PC-3 (cell line): ENCODE results near the gene NET1. TPM values are rescaled to one million over a fixed set of nuclear protein-coding genes. Genes with fewer than 3 reads are reported as not detected.
"Not testable (repeated sequence)": the region's sequence is repeated elsewhere in the genome, so short reads cannot be mapped to it uniquely, and the experiment has no call there.

Source experiments
- ATAC-seq: fragments of 200-7000 bp; cut with Tn5 transposase; 2 replicates; pipeline ENCODE4 v1.9.1; 2020; ENCODE audit warnings: mild to moderate bottlenecking, moderate library complexity
- BruUV-seq: library from RNA; stranded (reverse); fragments of 400-500 nt; replicated peaks from 2 replicates; lab custom pipeline; 2021; lab: Mats Ljungman, UMichigan
- CTCF ChIA-PET: fragments of 300-600 bp; sonication (Branson Sonifier 250); formaldehyde crosslinking; loops from one replicate; lab custom pipeline; 2022; ENCODE audit warnings: antibody characterized with exemption; lab: Charles Lee
- POLR2A ChIA-PET: fragments of 300-600 bp; sonication (Branson Sonifier 250); formaldehyde crosslinking; loops from one replicate; lab custom pipeline; 2022; ENCODE audit warnings: antibody characterized with exemption; ENCODE audit not compliant: unreplicated experiment; lab: Charles Lee
- DNase-seq: peaks from one replicate; pipeline ENCODE4 v3.0.0-alpha.2; 2015
- H2AFZ ChIP-seq: fragments of 300-600 bp; sonication (generic); 2 replicates; pipeline ENCODE4 v1.6.0; 2016; ENCODE audit warnings: antibody characterized with exemption, low read length
- H3F3A ChIP-seq: fragments of 300-600 bp; sonication (generic); one replicate; pipeline ENCODE4 v1.6.0; 2017; ENCODE audit warnings: antibody characterized with exemption, low read length, control low read depth, mild to moderate bottlenecking; ENCODE audit not compliant: unreplicated experiment
- H3K27ac ChIP-seq: fragments of 300-600 bp; sonication (generic); 2 replicates; pipeline ENCODE4 v1.5.1; 2016; ENCODE audit warnings: mild to moderate bottlenecking, low read length
- H3K27me3 ChIP-seq: fragments of 300-600 bp; sonication (generic); 2 replicates; pipeline ENCODE4 v1.6.1; 2016; ENCODE audit warnings: low read length, mixed read lengths
- H3K36me3 ChIP-seq: fragments of 300-600 bp; sonication (generic); 2 replicates; pipeline ENCODE4 v1.6.1; 2016; ENCODE audit warnings: low read depth, mixed run types, low read length, mixed read lengths
- H3K4me1 ChIP-seq: fragments of 300-600 bp; sonication (generic); 2 replicates; pipeline ENCODE4 v1.5.1; 2016; ENCODE audit warnings: low read length; ENCODE audit not compliant: insufficient read depth
- H3K4me2 ChIP-seq: fragments of 300-600 bp; sonication (generic); 2 replicates; pipeline ENCODE4 v1.6.0; 2016; ENCODE audit warnings: low read length
- H3K4me3 ChIP-seq: fragments of 300-600 bp; sonication (generic); 2 replicates; pipeline ENCODE4 v1.5.1; 2016; ENCODE audit warnings: mild to moderate bottlenecking, low read length, mixed read lengths
- H3K79me2 ChIP-seq: fragments of 300-600 bp; sonication (generic); 2 replicates; pipeline ENCODE4 v1.6.1; 2017; ENCODE audit warnings: low read length, mixed read lengths
- H3K9ac ChIP-seq: fragments of 300-600 bp; sonication (generic); 2 replicates; pipeline ENCODE4 v1.6.0; 2016; ENCODE audit warnings: mild to moderate bottlenecking, low read length
- H3K9me2 ChIP-seq: fragments of 300-600 bp; sonication (generic); replicated peaks from 2 replicates; pipeline ENCODE4 v1.6.1; 2016; ENCODE audit warnings: mixed run types, low read length, mixed read lengths
- H3K9me3 ChIP-seq: fragments of 300-600 bp; sonication (generic); 2 replicates; pipeline ENCODE4 v1.6.1; 2016; ENCODE audit warnings: low read length, mixed read lengths
- H4K20me1 ChIP-seq: fragments of 300-600 bp; sonication (generic); 2 replicates; pipeline ENCODE4 v1.6.1; 2016; ENCODE audit warnings: low read length, mixed read lengths
- CTCF ChIP-seq: fragments of 300-600 bp; sonication (generic); conservative IDR thresholded peaks from 2 replicates; pipeline ENCODE4 v1.5.1; 2017; ENCODE audit warnings: antibody characterized with exemption, low read depth, mild to moderate bottlenecking, low read length
- EZH2 ChIP-seq: fragments of 300-600 bp; sonication (generic); IDR thresholded peaks from one replicate; pipeline ENCODE4 v1.6.1; 2017; ENCODE audit warnings: antibody characterized with exemption, mild to moderate bottlenecking, low read length; ENCODE audit not compliant: unreplicated experiment
- EZH2phosphoT487 ChIP-seq: fragments of 300-600 bp; sonication (generic); IDR thresholded peaks from 2 replicates; pipeline ENCODE4 v1.6.1; 2018; ENCODE audit warnings: mild to moderate bottlenecking, antibody characterized with exemption, low read length, borderline replicate concordance
- intact Hi-C: fragments of 100-400 bp; cut with micrococcal nuclease; formaldehyde crosslinking; loops from 2 replicates; pipeline ENCODE4 v1.9.0; 2023
- total RNA-seq: library from RNA; depleted of rRNA; stranded (reverse); fragments of >200 nt; gene quantifications from 2 replicates; pipeline ENCODE4 v1.2.3, GENCODE V29; 2014

NET1 gene
- total RNA-seq, 1 experiment from 2014 or later, result 88.2 TPM

DNA sequence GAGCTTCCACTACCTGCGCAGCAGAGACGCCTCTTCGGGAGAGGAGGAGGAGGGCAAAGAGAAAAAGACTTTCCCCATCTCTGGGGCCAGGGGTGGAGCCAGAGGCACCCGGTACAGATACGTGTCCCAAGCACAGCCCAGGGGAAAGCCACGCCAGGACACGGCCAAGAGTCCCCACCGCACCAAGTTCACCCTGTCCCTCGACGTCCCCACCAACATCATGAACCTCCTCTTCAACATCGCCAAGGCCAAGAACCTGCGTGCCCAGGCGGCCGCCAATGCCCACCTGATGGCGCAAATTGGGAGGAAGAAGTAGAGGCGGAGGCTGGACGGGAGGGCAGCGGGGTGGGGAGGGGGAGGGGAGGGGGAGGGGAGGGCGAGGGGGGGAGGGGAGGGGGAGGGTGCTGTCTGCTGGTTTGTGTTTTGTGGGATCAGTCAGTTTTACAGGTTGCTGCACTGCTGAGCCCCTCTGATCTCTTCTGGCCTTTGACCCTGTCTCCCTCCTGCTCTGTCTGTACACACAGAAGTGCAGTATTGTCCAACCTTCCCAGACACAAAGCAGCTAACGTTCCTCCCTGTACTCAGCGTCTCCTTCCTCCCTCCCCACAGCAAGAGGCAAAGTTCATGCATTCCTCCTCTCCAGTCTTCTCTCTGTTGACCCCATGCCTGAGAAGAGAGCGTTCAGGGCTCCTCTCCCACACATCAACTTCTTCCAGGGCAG, 38.3 kb upstream of the NET1 start:
- Histone ChIP-seq H3F3A (no peaks in the 10 kb centered on the region), H3K4me3 (no peak overlapping the region), H3K27ac (no peak overlapping the region), H3K79me2 (no peaks in the 10 kb centered on the region), H3K36me3 (no peaks in the 10 kb centered on the region), H3K9ac (no peak overlapping the region), H4K20me1 (no peaks in the 10 kb centered on the region), H2AFZ (no peak overlapping the region), H3K27me3 (no peaks in the 10 kb centered on the region), H3K9me3 (no peaks in the 10 kb centered on the region), H3K9me2 (no peaks in the 10 kb centered on the region), H3K4me1 (no peaks in the 10 kb centered on the region), H3K4me2 (no peak overlapping the region)
- ChIA-PET CTCF (no interaction called here), POLR2A (no interaction called here)
- no peak for ATAC-seq
- intact Hi-C loops, result no loop called here
- no TSS peak for BruUV-seq
- no peak for DNase-seq
- TF ChIP-seq CTCF, result no peak
- no peak for TF ChIP-seq EZH2
- no peak for TF ChIP-seq EZH2phosphoT487

- no peaks in the 10 kb centered on the region for H3K9me3 ChIP-seq
- CTCF ChIA-PET, result no interaction called here
- BruUV-seq, result no TSS peak
These were observed 35.9 kb upstream of the NET1 start for GRCh38 chr10:5376450-5376849.

GRCh38 chr10:5379202-5379601, 33.2 kb upstream of the NET1 start:
- H3K9me3 ChIP-seq, H3K36me3 ChIP-seq, H3K4me3 ChIP-seq, H4K20me1 ChIP-seq, H3K4me2 ChIP-seq, H3K27ac ChIP-seq, H2AFZ ChIP-seq, POLR2A ChIA-PET, ATAC-seq, CTCF ChIA-PET, H3K4me1 ChIP-seq, H3K9ac ChIP-seq, H3K79me2 ChIP-seq, H3K27me3 ChIP-seq, DNase-seq, H3K9me2 ChIP-seq, H3F3A ChIP-seq, intact Hi-C loops, BruUV-seq: not testable (repeated sequence)

More at GRCh38 chr10:5376450-5376849, 35.9 kb upstream of the NET1 start:
- Histone ChIP-seq H4K20me1 (no peaks in the 10 kb centered on the region), H3K4me1 (no peaks in the 10 kb centered on the region), H3K4me2 (no peak overlapping the region), H3K27me3 (no peaks in the 10 kb centered on the region), H3K79me2 (no peaks in the 10 kb centered on the region), H3K36me3 (no peaks in the 10 kb centered on the region), H3K27ac (no peak overlapping the region), H3K9ac (no peak overlapping the region), H3K4me3 (no peak overlapping the region), H3K9me2 (no peaks in the 10 kb centered on the region), H2AFZ (no peak overlapping the region), H3F3A (no peaks in the 10 kb centered on the region)
- ATAC-seq (no peak), DNase-seq (no peak)
- POLR2A ChIA-PET, result no interaction called here
- intact Hi-C loops, result no loop called here
- TF ChIP-seq EZH2phosphoT487, result no peak
- no peak for TF ChIP-seq EZH2
- TF ChIP-seq CTCF, result no peak

- CTCF ChIA-PET, H3K4me2 ChIP-seq, H3K4me1 ChIP-seq, H3K4me3 ChIP-seq, H3K27me3 ChIP-seq, H2AFZ ChIP-seq, H3K27ac ChIP-seq, POLR2A ChIA-PET, H4K20me1 ChIP-seq, H3K36me3 ChIP-seq, DNase-seq, H3F3A ChIP-seq, H3K9me2 ChIP-seq, ATAC-seq, H3K9ac ChIP-seq, BruUV-seq, H3K79me2 ChIP-seq, H3K9me3 ChIP-seq: not testable (repeated sequence)
- intact Hi-C loops, result loop anchor here (5.0 kb wide), 2 partner anchors 288 to 533 kb away; partner anchors contain the start of gene AKR1C3
These were observed 32.0 kb upstream of the NET1 start for GRCh38 chr10:5380395-5380794.
